Loucy (cell line): ENCODE measurements around the gene MCC.

ENCODE experiments used
- EZH2phosphoT487 ChIP-seq: fragments of 200-600 bp; IDR thresholded peaks from 2 replicates; pipeline ENCODE4 v1.6.1; 2018; ENCODE audit warnings: antibody characterized with exemption, mild to moderate bottlenecking, moderate library complexity, borderline replicate concordance
- TF ChIP-seq, protein P1 (sequence below): fragments of 200-600 bp; sonication (generic); conservative IDR thresholded peaks from 2 replicates; pipeline ENCODE4 v1.5.1; 2014; ENCODE audit warnings: mild to moderate bottlenecking, antibody characterized with exemption, low read length

DNA sequence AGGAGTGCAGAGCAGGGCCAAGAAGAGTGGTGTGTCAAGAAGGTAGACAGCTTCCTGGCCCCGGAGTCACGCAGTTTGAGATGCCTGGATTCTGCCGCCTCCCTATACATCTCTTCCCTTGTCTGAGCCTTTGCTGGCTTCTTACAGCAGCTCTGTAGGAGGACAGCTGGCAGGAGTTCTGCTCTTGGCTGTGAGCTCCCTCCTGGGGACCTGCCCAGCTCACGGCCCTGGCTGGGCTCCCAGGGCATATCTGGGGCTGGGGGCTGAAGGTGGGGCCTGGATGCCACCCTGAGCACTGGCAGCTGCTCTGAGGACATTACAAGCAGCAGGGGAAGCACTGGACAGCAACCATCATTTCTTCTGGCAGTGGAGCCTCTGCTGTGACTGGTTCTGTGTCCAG, 52.7 kb downstream of the MCC start:
- TF ChIP-seq, protein P1, sequence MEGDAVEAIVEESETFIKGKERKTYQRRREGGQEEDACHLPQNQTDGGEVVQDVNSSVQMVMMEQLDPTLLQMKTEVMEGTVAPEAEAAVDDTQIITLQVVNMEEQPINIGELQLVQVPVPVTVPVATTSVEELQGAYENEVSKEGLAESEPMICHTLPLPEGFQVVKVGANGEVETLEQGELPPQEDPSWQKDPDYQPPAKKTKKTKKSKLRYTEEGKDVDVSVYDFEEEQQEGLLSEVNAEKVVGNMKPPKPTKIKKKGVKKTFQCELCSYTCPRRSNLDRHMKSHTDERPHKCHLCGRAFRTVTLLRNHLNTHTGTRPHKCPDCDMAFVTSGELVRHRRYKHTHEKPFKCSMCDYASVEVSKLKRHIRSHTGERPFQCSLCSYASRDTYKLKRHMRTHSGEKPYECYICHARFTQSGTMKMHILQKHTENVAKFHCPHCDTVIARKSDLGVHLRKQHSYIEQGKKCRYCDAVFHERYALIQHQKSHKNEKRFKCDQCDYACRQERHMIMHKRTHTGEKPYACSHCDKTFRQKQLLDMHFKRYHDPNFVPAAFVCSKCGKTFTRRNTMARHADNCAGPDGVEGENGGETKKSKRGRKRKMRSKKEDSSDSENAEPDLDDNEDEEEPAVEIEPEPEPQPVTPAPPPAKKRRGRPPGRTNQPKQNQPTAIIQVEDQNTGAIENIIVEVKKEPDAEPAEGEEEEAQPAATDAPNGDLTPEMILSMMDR, result no peak
- TF ChIP-seq EZH2phosphoT487, result no peak
